ENCODE data around the gene ATF6.

DNA sequence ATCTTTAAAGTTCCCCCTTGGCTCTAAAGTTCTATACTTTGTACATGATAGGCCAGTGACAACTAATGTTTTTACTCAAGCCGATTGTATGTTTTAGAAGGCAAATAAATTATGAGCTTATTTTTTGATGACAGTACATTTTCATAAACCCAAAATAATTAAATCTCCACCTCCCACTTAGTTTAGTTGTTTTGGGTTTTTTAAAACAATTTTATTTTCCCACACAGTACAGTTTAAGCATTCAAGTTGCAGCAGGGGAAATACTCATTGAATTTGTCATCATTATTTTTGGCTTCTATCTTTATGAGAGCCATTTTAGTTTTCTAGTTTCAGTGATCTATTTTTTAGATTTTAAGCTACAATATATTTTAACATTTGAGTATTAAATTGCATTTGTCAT lies 163.9 kb downstream of the ATF6 start:
- TF ChIP-seq, protein P1, sequence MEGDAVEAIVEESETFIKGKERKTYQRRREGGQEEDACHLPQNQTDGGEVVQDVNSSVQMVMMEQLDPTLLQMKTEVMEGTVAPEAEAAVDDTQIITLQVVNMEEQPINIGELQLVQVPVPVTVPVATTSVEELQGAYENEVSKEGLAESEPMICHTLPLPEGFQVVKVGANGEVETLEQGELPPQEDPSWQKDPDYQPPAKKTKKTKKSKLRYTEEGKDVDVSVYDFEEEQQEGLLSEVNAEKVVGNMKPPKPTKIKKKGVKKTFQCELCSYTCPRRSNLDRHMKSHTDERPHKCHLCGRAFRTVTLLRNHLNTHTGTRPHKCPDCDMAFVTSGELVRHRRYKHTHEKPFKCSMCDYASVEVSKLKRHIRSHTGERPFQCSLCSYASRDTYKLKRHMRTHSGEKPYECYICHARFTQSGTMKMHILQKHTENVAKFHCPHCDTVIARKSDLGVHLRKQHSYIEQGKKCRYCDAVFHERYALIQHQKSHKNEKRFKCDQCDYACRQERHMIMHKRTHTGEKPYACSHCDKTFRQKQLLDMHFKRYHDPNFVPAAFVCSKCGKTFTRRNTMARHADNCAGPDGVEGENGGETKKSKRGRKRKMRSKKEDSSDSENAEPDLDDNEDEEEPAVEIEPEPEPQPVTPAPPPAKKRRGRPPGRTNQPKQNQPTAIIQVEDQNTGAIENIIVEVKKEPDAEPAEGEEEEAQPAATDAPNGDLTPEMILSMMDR (conservative IDR thresholded peaks at IDR 0.05 in 1 of 2, IDR thresholded peaks at IDR 0.05 in 1 of 2; ENCODE audit: low read depth in 1 of 2, low read length in 2 of 2) = no peak
- TF ChIP-seq EZH2 (IDR thresholded peaks at IDR 0.05; ENCODE audit: low read length, missing control alignments) = no peak

All from fibroblast of lung (primary cell).